NCI-H524 treated with DMSO at 0.1 percent for 48 hours (cell line): ENCODE measurements around the gene ASCL4.

Source experiments
- DNase-seq: peaks from one replicate; lab custom pipeline; 2025; lab: John Stamatoyannopoulos, UW

The ASCL4 gene

GRCh38 chr12:107778383-107779025, 4.0 kb downstream of the ASCL4 start:
- DNase-seq, result no peak

- no peak for DNase-seq
Measured at GRCh38 chr12:107779077-107779831, 4.8 kb downstream of the ASCL4 start.

GRCh38 chr12:107780298-107780697, 5.8 kb downstream of the ASCL4 start:
- DNase-seq, result no peak

- DNase-seq, result no peak
Measured at GRCh38 chr12:107782067-107782466, 7.6 kb downstream of the ASCL4 start.

GRCh38 chr12:107783406-107784376, 9.2 kb downstream of the ASCL4 start:
- DNase-seq, result no peak

GRCh38 chr12:107788281-107788680, 13.8 kb downstream of the ASCL4 start:
- no peak for DNase-seq

- no peak for DNase-seq
Measured at GRCh38 chr12:107788690-107789458, 14.4 kb downstream of the ASCL4 start.

GRCh38 chr12:107791465-107792089, 17.1 kb downstream of the ASCL4 start:
- DNase-seq, result no peak

- no peak for DNase-seq
Measured at GRCh38 chr12:107794451-107794850, 19.9 kb downstream of the ASCL4 start.

- DNase-seq, result no peak
Measured at GRCh38 chr12:107798580-107798979, 24.1 kb downstream of the ASCL4 start.

GRCh38 chr12:107801150-107801549, 26.6 kb downstream of the ASCL4 start:
- no peak for DNase-seq

GRCh38 chr12:107803092-107803491, 28.6 kb downstream of the ASCL4 start:
- no peak for DNase-seq

- no peak for DNase-seq
Measured at GRCh38 chr12:107805488-107806180, 31.1 kb downstream of the ASCL4 start.

- no peak for DNase-seq
Measured at GRCh38 chr12:107807471-107808150, 33.1 kb downstream of the ASCL4 start.

- DNase-seq, result no peak
Measured at GRCh38 chr12:107817250-107817649, 42.7 kb downstream of the ASCL4 start.

- no peak for DNase-seq
Measured at GRCh38 chr12:107818984-107819383, 44.5 kb downstream of the ASCL4 start.

GRCh38 chr12:107822356-107822755, 47.9 kb downstream of the ASCL4 start:
- DNase-seq, result no peak
